Lung (tissue), 12 donors: ENCODE data around the gene CDSN. TPM values are rescaled to one million over a fixed set of nuclear protein-coding genes. Genes with fewer than 3 reads are reported as not detected.

Experiments
- ATAC-seq: fragments of 200-7000 bp; cut with Tn5 transposase; one replicate; pipeline ENCODE4 v1.9.1; 2020; ENCODE audit warnings: moderate number of reproducible peaks; ENCODE audit not compliant: insufficient read depth, low FRiP score
- DNase-seq, 3 donors: peaks; one replicate each; pipeline ENCODE4 v3.0.0-alpha.2; 2013 to 2017
- H3K27ac ChIP-seq, 2 donors: one replicate each; pipeline ENCODE4 v1.5.1; 2013; ENCODE audit warnings: mild to moderate bottlenecking in 2 of 2, moderate library complexity in 2 of 2, control low read depth in 1 of 2, inconsistent platforms in 1 of 2, low read depth in 1 of 2, low read length in 1 of 2
- H3K27me3 ChIP-seq, 3 donors: one replicate each; pipeline ENCODE4 v1.5.1; 2013; ENCODE audit warnings: low read length in 2 of 3; ENCODE audit not compliant: control insufficient read depth in 3 of 3, insufficient read depth in 3 of 3
- H3K36me3 ChIP-seq, 4 donors: one replicate each; pipeline ENCODE4 v1.5.1; 2013; ENCODE audit warnings: low read length in 4 of 4, mild to moderate bottlenecking in 1 of 4, moderate library complexity in 1 of 4; ENCODE audit not compliant: control insufficient read depth in 4 of 4, insufficient read depth in 4 of 4
- H3K4me1 ChIP-seq, 5 donors: one replicate each; pipeline ENCODE4 v1.5.1; 2013; ENCODE audit warnings: low read length in 5 of 5, mild to moderate bottlenecking in 2 of 5, moderate library complexity in 1 of 5; ENCODE audit not compliant: control insufficient read depth in 5 of 5, insufficient read depth in 5 of 5
- H3K4me3 ChIP-seq: one replicate; pipeline ENCODE4 v1.5.1; 2013; ENCODE audit warnings: mild to moderate bottlenecking, control low read depth, moderate library complexity
- H3K9ac ChIP-seq, 2 donors: one replicate each; pipeline ENCODE4 v1.5.1; 2013; ENCODE audit warnings: low read length in 2 of 2, control low read depth in 1 of 2; ENCODE audit not compliant: insufficient read depth in 1 of 2
- H3K9me3 ChIP-seq, 4 donors: one replicate each; pipeline ENCODE4 v1.5.1; 2013; ENCODE audit warnings: low read length in 3 of 4, mild to moderate bottlenecking in 1 of 4, moderate library complexity in 1 of 4; ENCODE audit not compliant: control insufficient read depth in 4 of 4, insufficient read depth in 3 of 4
- WGBS, 2 donors: extraction: QIAGEN DNeasy Blood & Tissue Kit; methylation state at CpG; one replicate each; pipeline ENCODE4 v1.1.7; 2013; 5-methylcytosine and 5-hydroxymethylcytosine counted together
- polyA plus RNA-seq, 2 donors: library from polyadenylated mRNA; stranded (reverse); fragments of 200-250 nt; gene quantifications; one replicate each; pipeline ENCODE4 v1.2.1, GENCODE V29; 2013
- total RNA-seq, 2 donors: library from RNA; depleted of rRNA in 1 of 2; stranded (reverse); fragments of >200 nt in 1 of 2; gene quantifications; one replicate each; pipeline ENCODE4 v1.2.1, GENCODE V29; 2014 to 2021
- TF ChIP-seq, protein P1 (sequence below): IDR thresholded peaks from 2 replicates; pipeline ENCODE4 v1.5.1; 2012; ENCODE audit warnings: mild to moderate bottlenecking; ENCODE audit errors: control extremely low read depth, extremely low read depth
- donor health status: control.
- donor health status: control.
- donor health status: Bipolar disorder and iron deficiency.
- donor health status: healthy.
- donor health status: DM: yes; HTN: yes; CAD: no.

The CDSN gene
- total and polyA plus RNA-seq, 4 donors = 0.05 to 0.10 (median 0.06) TPM; not detected in 1

GRCh38 chr6:31115941-31116560 is 4.2 kb downstream of the CDSN start:
- TF ChIP-seq, protein P1, sequence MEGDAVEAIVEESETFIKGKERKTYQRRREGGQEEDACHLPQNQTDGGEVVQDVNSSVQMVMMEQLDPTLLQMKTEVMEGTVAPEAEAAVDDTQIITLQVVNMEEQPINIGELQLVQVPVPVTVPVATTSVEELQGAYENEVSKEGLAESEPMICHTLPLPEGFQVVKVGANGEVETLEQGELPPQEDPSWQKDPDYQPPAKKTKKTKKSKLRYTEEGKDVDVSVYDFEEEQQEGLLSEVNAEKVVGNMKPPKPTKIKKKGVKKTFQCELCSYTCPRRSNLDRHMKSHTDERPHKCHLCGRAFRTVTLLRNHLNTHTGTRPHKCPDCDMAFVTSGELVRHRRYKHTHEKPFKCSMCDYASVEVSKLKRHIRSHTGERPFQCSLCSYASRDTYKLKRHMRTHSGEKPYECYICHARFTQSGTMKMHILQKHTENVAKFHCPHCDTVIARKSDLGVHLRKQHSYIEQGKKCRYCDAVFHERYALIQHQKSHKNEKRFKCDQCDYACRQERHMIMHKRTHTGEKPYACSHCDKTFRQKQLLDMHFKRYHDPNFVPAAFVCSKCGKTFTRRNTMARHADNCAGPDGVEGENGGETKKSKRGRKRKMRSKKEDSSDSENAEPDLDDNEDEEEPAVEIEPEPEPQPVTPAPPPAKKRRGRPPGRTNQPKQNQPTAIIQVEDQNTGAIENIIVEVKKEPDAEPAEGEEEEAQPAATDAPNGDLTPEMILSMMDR = no peak
- Histone ChIP-seq H3K27ac (peak overlapping the region in 1 of 2 donors; percentile 17), H3K4me1 (peaks cover 0 to 23% (median 0%) of the 10 kb centered on the region in 5 donors), H3K4me3 (no peak overlapping the region), H3K9ac (no peak overlapping the region), H3K36me3 (no peaks in the 10 kb centered on the region), H3K9me3 (no peaks in the 10 kb centered on the region), H3K27me3 (no peaks in the 10 kb centered on the region)
- no peak for DNase-seq
- ATAC-seq = no peak
- 95 to 96% methylated on average over 12 of the region's 12 CpGs for WGBS, 2 donors

DNA sequence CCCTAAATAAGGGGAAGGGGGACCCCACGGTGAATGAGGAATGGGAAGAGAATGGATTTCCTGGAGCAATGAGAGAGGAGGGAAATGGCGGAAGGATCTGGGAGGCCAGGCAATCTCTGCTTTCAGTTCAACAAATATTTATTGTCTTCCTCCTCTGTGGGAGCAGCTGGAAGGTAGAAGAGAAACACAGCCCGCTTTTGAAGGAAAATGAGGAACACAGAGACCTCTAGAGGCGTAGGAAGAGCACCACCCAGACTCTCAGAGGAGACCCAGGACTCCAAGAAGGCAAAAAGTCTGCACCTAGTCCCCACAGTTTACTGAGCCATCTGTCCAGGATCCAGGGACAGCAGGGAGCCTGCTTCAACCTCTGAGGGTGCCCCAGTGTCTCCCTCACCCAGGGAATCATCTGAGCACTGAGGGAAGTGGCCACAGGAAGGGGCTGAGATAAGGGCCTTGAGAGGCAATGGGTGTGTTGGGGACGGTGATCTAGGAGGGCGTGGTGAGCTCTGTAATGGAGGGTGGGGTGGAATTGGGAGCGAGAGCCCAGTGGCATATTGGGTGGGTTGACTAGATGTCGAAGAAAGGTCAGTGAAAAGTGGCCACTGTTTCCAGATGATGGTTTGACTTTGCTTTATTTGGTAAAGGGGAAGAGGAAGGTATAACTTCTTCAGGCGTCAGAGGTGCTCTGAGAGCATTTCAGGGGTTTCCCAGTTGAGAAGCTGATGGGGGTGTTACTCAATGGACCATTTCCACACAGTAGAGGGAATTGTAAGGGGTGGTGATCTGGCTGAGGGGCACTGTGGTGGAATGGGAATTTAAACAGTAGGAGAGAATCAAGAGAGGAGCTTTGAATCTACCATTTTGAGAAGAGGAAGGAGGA is 5.0 kb downstream of the CDSN start:
- Histone ChIP-seq H3K27ac (peak overlapping the region in 1 of 2 donors; percentile 19), H3K9me3 (no peaks in the 10 kb centered on the region), H3K36me3 (no peaks in the 10 kb centered on the region), H3K4me1 (peaks cover 0 to 20% (median 0%) of the 10 kb centered on the region in 5 donors), H3K9ac (no peak overlapping the region), H3K4me3 (no peak overlapping the region), H3K27me3 (peaks cover 0 to 5% (median 2%) of the 10 kb centered on the region in 3 donors)
- 48 to 50% methylated on average over 9 of the region's 9 CpGs for WGBS, 2 donors
- no peak for ATAC-seq
- TF ChIP-seq, protein P1 = no peak
- DNase-seq = peak in 1 of 3 donors; percentile 19

GRCh38 chr6:31114541-31114878 is 5.7 kb downstream of the CDSN start, which contains the start of gene PSORS1C1:
Gene PSORS1C1, plus strand, starts transcription at chr6:31114800. Its CDS starts 14,833 bp downstream, at chr6:31129633.
- peaks cover 0 to 11% (median 9%) of the 10 kb centered on the region in 3 donors for H3K27me3 ChIP-seq
- peak within 1 kb of the TSS in 1 of 2 donors; percentile 71 for H3K27ac ChIP-seq
- no peak within 1 kb of the TSS for H3K9ac ChIP-seq
- peaks cover 0 to 18% (median 0%) of the 10 kb centered on the region in 5 donors for H3K4me1 ChIP-seq
- DNase-seq (peak in 1 of 3 donors; percentile 16), ATAC-seq (peak; percentile 86)
- H3K9me3 ChIP-seq = no peaks in the 10 kb centered on the region
- TF ChIP-seq, protein P1 = no peak
- H3K4me3 ChIP-seq = no peak within 1 kb of the TSS
- H3K36me3 ChIP-seq = no peaks in the 10 kb centered on the region
- 26 to 37% methylated on average over 3 of the region's 3 CpGs for WGBS, 2 donors
